ENCODE data around the gene KCNJ16.

Gene KCNJ16

GRCh38 chr17:70172923-70173322, 97.9 kb downstream of the KCNJ16 start:
- DNase-seq = no peak

- DNase-seq = no peak
These were observed 98.7 kb downstream of the KCNJ16 start for GRCh38 chr17:70173681-70174080.

GRCh38 chr17:70181376-70181775, 106.4 kb downstream of the KCNJ16 start:
- no peak for DNase-seq

GRCh38 chr17:70181866-70182265, 106.8 kb downstream of the KCNJ16 start:
- DNase-seq = no peak

GRCh38 chr17:70183508-70183907, 108.5 kb downstream of the KCNJ16 start:
- DNase-seq = no peak

- DNase-seq = no peak
These were observed 109.2 kb downstream of the KCNJ16 start for GRCh38 chr17:70184207-70184606.

- DNase-seq = no peak
These were observed 109.7 kb downstream of the KCNJ16 start for GRCh38 chr17:70184770-70185169.

Data from NCI-H187 (cell line).